SK-N-SH (cell line): ENCODE measurements around the gene SZT2.

ENCODE experiments used
- EP300 ChIP-seq, 2 experiments: IDR thresholded peaks; 2 replicates each; pipeline versions ENCODE4 v1.4.0 to v1.6.1; 2012; ENCODE audit warnings: borderline replicate concordance in 1 of 2, low read depth in 1 of 2, low read length in 1 of 2
- POLR2AphosphoS5 ChIP-seq: IDR thresholded peaks from 2 replicates; pipeline ENCODE4 v1.6.1; 2012; ENCODE audit warnings: low read depth, low read length
- RAD21 ChIP-seq: IDR thresholded peaks from 2 replicates; pipeline ENCODE4 v1.6.1; 2012; ENCODE audit warnings: mild to moderate bottlenecking, low read length
- TAF1 ChIP-seq: IDR thresholded peaks from 2 replicates; pipeline ENCODE4 v1.6.1; 2012; ENCODE audit warnings: low read depth, mild to moderate bottlenecking, low read length, moderate library complexity, borderline replicate concordance
- YY1 ChIP-seq: IDR thresholded peaks from 2 replicates; pipeline ENCODE4 v1.4.0; 2012; ENCODE audit warnings: low read depth, mild to moderate bottlenecking
- TF ChIP-seq, protein P1 (sequence below): fragments of 200-600 bp; sonication (generic); IDR thresholded peaks from 2 replicates; pipeline ENCODE4 v1.6.1; 2017; ENCODE audit warnings: antibody characterized with exemption, mild to moderate bottlenecking, moderate library complexity

DNA sequence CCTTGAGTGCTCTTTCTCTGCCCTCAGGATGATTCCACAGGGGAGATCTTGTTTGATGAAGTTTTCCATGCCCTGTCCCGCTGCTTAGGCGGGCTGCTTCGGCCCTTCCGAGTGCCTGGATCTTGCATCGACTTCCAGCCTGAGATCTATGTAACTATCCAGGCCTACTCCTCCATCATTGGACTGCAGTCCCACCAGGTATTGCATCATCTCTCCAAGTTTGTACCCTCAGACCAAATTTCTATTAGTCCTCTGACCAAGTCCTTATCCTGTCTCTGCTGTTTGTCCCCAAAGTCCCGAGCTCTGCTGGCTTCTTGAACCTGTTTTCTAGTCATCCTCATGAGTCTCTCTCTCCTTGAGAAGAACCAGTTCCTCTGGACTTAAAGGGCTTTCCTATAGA lies 14.7 kb downstream of the SZT2 start:
- no peak for TF ChIP-seq RAD21
- TF ChIP-seq, protein P1, sequence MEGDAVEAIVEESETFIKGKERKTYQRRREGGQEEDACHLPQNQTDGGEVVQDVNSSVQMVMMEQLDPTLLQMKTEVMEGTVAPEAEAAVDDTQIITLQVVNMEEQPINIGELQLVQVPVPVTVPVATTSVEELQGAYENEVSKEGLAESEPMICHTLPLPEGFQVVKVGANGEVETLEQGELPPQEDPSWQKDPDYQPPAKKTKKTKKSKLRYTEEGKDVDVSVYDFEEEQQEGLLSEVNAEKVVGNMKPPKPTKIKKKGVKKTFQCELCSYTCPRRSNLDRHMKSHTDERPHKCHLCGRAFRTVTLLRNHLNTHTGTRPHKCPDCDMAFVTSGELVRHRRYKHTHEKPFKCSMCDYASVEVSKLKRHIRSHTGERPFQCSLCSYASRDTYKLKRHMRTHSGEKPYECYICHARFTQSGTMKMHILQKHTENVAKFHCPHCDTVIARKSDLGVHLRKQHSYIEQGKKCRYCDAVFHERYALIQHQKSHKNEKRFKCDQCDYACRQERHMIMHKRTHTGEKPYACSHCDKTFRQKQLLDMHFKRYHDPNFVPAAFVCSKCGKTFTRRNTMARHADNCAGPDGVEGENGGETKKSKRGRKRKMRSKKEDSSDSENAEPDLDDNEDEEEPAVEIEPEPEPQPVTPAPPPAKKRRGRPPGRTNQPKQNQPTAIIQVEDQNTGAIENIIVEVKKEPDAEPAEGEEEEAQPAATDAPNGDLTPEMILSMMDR = no peak
- no peak for TF ChIP-seq YY1
- no peak for TF ChIP-seq TAF1
- TF ChIP-seq EP300 (IDR thresholded peaks at IDR 0.05; ENCODE audit: borderline replicate concordance in 1 of 2, low read depth in 1 of 2, low read length in 1 of 2) = no peak
- no peak for TF ChIP-seq POLR2AphosphoS5
